Activated T-helper 2 cell treated with anti-CD3 and anti-CD28 coated beads, Interferon-gamma antibody, Interleukin-2, Interleukin-4, amounts not matched to agents 10 μg/mL and 5 μg/mL and 100 μg/mL, durations not matched to agents 14 hours and 24 hours and 36 hours (primary cell): ENCODE measurements around the gene GUCD1. TPM values are rescaled to one million over a fixed set of nuclear protein-coding genes. Genes with fewer than 3 reads are reported as not detected.
A peak's percentile ranks its signal among the peaks of the same experiment; 100 is the strongest.
"Not testable (repeated sequence)": the region's sequence is repeated elsewhere in the genome, so short reads cannot be mapped to it uniquely, and the experiment has no call there.

Experiments
- DNase-seq: peaks from one replicate; pipeline ENCODE4 v3.0.0; 2021; ENCODE audit warnings: low spot score
- H3K27ac Mint-ChIP-seq: one replicate; pipeline ENCODE4 v1.8.0; 2021; ENCODE audit warnings: mixed read lengths
- H3K27me3 Mint-ChIP-seq: one replicate; pipeline ENCODE4 v1.8.0; 2021; ENCODE audit warnings: low read depth, mixed read lengths
- H3K36me3 Mint-ChIP-seq: one replicate; pipeline ENCODE4 v1.8.0; 2021; ENCODE audit warnings: low read depth, mixed read lengths
- H3K4me1 Mint-ChIP-seq: one replicate; pipeline ENCODE4 v1.8.0; 2021; ENCODE audit warnings: low read depth, mixed read lengths
- H3K4me3 Mint-ChIP-seq: one replicate; pipeline ENCODE4 v1.8.0; 2021; ENCODE audit warnings: low read depth, mild to moderate bottlenecking, moderate library complexity, mixed read lengths
- H3K9me3 Mint-ChIP-seq: one replicate; pipeline ENCODE4 v1.8.0; 2021; ENCODE audit warnings: mixed read lengths
- intact Hi-C: fragments of 100-400 bp; cut with micrococcal nuclease; formaldehyde crosslinking; loops from one replicate; pipeline ENCODE4 v1.15.1; 2023
- total RNA-seq: library from RNA; stranded (reverse); gene quantifications from 2 replicates; pipeline ENCODE4 v1.2.3, GENCODE V29; 2022

Gene GUCD1
- total RNA-seq, 1 donor from 2014 or later, result 115 TPM

DNA sequence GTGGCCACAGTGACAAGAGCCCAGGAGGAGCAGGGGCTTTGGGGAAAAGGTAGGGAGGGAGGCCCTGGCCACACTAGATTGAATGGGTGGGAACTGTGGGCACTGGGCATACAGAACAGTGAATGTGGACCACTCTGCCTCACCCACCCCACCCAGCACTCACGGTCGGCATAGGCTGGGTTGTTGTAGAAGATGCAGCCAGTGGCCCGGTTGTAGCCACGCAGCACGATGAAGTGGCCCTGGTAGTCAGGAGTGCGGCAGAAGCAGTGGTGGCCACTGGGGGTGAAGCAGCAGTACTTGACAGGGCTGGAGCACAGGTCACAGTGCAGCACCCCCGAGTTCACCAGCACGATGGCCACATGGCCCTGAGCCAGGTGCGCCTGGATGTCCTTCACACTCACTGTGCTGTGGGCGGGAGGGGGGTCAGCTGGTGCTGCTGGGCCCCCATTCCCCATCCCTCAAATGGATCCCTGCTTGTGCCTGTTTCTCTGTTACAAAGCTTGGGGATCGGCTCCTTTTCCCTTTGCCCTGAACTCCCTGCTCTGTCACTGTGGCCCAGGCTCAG lies 11.2 kb downstream of the GUCD1 start:
- H3K9me3 Mint-ChIP-seq, result no peaks in the 10 kb centered on the region
- H3K27ac Mint-ChIP-seq, result no peak overlapping the region
- H3K4me3 Mint-ChIP-seq, result no peak overlapping the region
- DNase-seq, result no peak
- H3K36me3 Mint-ChIP-seq, result peaks cover 77% of the 10 kb centered on the region
- no peaks in the 10 kb centered on the region for H3K27me3 Mint-ChIP-seq
- H3K4me1 Mint-ChIP-seq, result no peaks in the 10 kb centered on the region
- intact Hi-C loops, result no loop called here

DNA sequence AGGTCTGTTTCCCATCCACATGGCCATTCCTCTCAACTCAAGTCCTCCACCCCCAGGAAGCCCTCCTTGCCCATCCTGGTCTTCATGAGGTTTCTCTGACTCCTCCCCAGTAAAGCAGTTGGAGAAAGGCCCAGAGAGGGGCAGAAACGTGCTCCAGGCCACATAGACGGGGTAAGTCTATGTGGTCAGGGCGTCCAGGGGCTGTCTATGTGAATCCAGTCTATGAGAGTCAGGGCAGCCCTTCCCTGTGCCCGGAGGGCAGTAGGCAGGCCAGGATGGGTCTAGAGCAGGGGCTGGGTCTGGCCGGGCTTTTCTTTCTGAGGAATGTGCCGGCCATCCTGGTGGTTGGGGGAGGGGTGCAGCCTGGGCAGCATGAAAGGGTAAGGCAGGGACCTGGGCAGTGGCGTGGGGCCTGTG lies 11.7 kb downstream of the GUCD1 start:
- Mint-ChIP-seq H3K4me3 (no peak overlapping the region), H3K36me3 (peaks cover 72% of the 10 kb centered on the region), H3K9me3 (no peaks in the 10 kb centered on the region), H3K27ac (no peak overlapping the region), H3K4me1 (no peaks in the 10 kb centered on the region), H3K27me3 (no peaks in the 10 kb centered on the region)
- intact Hi-C loops, result no loop called here
- DNase-seq, result no peak

DNA sequence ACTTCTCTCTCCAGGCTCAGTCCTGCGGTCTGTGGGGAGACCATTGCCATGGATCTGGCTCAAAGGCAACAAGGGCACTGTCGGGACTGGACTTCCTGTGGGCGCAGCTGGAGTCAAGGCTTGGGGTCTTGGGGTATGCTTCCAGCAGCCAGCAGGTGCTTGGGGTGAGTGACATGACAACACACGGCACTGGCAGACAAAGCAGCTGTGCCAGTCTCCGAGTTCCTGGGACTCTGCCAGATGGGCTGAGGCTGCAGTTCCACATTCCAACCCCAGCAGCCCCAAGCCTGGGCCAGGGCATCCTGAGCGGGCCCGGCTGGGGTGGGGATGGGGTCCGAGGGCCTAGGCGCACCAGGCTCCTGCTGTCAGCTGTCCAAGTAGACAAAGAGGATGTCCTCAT lies 12.3 kb downstream of the GUCD1 start:
- DNase-seq, result no peak
- peaks cover 69% of the 10 kb centered on the region for H3K36me3 Mint-ChIP-seq
- H3K9me3 Mint-ChIP-seq, result no peaks in the 10 kb centered on the region
- H3K4me1 Mint-ChIP-seq, result no peaks in the 10 kb centered on the region
- H3K27me3 Mint-ChIP-seq, result no peaks in the 10 kb centered on the region
- H3K27ac Mint-ChIP-seq, result no peak overlapping the region
- intact Hi-C loops, result no loop called here
- no peak overlapping the region for H3K4me3 Mint-ChIP-seq

DNA sequence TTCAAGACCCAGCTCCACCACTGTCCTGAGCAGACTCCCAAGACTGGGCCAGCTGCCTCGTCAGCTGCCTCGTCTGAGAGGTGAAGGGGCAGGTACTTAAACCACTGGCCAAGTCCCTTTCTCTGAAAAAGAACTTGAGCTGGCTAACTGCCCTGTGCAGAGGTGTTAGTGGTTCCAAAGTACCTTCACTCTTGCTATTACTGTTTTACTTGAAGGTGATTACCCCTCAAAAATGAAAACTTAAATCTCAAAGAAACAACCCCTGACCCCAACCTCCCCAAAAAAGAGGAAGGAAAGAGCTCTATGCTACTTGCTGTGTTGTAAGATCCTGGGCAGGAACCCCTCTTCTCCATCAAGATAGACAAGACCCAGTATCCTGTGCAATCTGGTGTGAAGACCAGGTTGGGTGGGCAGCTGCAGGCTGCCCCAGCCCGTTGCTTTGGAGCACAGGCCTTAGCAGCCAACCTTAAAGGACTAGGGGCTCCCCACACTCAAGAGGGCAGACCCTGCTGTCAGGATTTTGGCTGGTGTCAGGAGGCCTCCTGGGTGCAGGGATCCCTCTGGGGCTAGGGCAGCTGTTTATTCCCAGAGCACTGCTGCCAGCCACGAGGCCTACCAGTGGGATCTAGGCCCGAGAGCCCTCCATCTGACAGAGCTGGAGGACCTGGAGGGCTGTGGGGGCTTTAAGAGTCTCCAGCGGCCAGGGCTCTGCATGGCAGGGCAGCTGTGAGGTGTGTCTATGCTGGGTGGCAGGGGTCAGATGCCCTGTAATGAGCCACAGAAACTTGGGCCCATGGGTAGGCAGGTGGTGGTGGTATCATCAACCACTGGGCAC lies 13.0 kb downstream of the GUCD1 start:
- H3K27me3 Mint-ChIP-seq, result no peaks in the 10 kb centered on the region
- H3K27ac Mint-ChIP-seq, result no peak overlapping the region
- peaks cover 62% of the 10 kb centered on the region for H3K36me3 Mint-ChIP-seq
- H3K4me1 Mint-ChIP-seq, result no peaks in the 10 kb centered on the region
- intact Hi-C loops, result no loop called here
- H3K4me3 Mint-ChIP-seq, result no peak overlapping the region
- H3K9me3 Mint-ChIP-seq, result no peaks in the 10 kb centered on the region
- DNase-seq, result no peak

DNA sequence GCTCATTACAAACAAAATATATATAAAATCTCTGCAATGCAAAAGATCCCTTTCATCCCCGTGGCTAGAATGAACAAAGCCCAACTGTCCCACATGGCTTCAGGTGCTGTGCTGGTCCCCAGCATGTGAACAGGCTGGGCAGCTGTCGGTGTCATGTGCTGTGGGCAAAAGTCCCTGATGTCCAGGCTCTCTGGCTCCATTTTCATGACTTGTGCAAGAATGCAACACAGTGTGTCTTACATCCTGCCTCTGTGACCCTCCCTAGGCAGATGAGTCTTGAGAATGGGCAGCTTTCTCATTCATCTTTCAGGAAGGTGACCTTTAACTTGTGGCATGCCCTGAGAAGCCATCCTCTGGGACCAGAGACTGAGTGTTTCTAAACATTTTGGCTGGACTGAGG lies 14.5 kb downstream of the GUCD1 start:
- H3K27ac Mint-ChIP-seq, result no peak overlapping the region
- H3K27me3 Mint-ChIP-seq, result no peaks in the 10 kb centered on the region
- H3K4me3 Mint-ChIP-seq, result no peak overlapping the region
- H3K36me3 Mint-ChIP-seq, result peaks cover 52% of the 10 kb centered on the region
- no peaks in the 10 kb centered on the region for H3K9me3 Mint-ChIP-seq
- intact Hi-C loops, result no loop called here
- DNase-seq, result no peak
- H3K4me1 Mint-ChIP-seq, result no peaks in the 10 kb centered on the region

DNA sequence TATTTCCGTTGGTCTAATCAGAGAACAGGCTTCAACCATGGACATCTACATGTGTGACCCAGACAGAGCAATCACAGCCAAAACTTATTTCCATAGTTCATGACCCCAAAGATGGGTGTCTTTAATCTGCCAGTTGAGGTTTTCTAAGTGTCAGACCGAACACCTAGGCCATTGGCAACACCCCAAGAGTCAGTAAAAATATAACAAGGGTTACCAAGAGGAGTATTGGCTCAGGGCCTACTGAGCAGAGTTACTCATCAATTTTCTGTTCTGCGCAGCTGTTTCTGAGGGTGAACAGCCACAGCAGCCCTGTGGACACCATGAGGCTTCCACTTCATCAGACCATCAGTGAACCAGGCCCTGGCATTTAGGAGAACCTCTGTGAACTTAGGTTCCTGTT lies 18.8 kb downstream of the GUCD1 start:
- H3K27ac Mint-ChIP-seq, result no peak overlapping the region
- intact Hi-C loops, result no loop called here
- no peak for DNase-seq

DNA sequence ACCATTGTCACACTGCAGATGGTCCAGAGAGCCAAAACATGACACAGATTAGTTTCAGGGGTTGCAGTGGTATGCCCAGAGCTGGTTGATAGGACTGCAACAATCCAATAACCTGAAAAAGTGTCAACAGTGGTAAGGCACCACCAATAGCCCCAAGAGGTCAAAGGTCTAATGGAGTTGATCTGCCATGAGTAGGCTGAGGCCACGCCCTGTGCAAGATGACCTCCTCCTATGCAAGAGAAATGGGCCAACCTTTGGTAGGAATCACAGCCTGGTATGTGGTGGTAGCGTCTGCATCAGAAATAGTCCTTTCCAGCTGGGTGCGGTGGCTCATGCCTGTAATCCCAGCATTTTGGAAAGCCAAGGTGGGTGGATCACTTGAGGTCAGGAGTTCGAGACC lies 19.6 kb downstream of the GUCD1 start:
- Mint-ChIP-seq H3K4me1 (no peaks in the 10 kb centered on the region), H3K4me3 (no peak overlapping the region), H3K36me3 (peaks cover 9% of the 10 kb centered on the region), H3K27ac (no peak overlapping the region), H3K27me3 (peaks cover 3% of the 10 kb centered on the region), H3K9me3 (no peaks in the 10 kb centered on the region)
- DNase-seq, result no peak
- intact Hi-C loops, result no loop called here

More for the DNA sequence above, 18.8 kb downstream of the GUCD1 start:
- Mint-ChIP-seq H3K4me3 (no peak overlapping the region), H3K27me3 (peaks cover 3% of the 10 kb centered on the region), H3K36me3 (peaks cover 16% of the 10 kb centered on the region), H3K9me3 (no peaks in the 10 kb centered on the region), H3K4me1 (no peaks in the 10 kb centered on the region)

DNA sequence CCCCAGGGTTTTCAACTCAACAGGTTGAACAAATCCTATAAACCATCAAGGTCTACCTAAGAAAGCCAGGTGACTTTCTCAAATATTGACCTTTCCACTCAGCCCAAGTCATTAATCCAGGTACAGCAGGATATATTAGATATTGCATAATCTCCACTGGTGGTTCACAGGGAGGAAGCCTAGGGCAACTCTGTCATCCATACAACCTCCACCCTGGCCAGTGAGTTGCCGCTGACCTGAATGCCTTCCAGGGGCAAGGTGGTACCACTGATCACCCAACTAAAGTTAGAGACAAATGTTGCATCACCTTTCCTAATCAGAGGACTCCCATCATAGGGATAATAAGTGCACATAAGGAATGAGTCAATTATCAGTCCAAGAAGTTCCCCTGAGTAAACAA lies 22.9 kb downstream of the GUCD1 start:
- peaks cover 1% of the 10 kb centered on the region for H3K4me1 Mint-ChIP-seq
- no peak overlapping the region for H3K27ac Mint-ChIP-seq
- intact Hi-C loops, result no loop called here
- H3K4me3 Mint-ChIP-seq, result no peak overlapping the region
- peaks cover 7% of the 10 kb centered on the region for H3K27me3 Mint-ChIP-seq
- no peak for DNase-seq
- no peaks in the 10 kb centered on the region for H3K9me3 Mint-ChIP-seq
- H3K36me3 Mint-ChIP-seq, result no peaks in the 10 kb centered on the region

DNA sequence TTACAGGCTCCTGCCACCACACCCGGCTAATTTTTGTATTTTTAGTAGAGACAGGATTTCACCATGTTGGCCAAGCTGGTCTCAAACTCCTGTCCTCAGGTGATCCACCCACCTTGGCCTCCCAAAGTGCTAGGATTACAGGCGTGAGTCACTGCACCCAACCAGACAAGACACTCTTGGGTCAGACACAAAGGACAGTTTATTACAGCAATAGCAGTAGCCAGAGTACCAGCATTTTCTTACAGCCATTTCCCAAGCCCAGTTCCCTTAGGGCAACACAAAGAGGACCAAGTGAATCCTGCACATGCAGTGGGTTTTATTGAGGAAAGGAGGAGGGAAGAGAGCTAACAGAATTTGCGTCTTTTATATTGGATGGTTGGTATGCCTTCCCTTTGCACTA lies 24.0 kb downstream of the GUCD1 start:
- H3K9me3 Mint-ChIP-seq, intact Hi-C loops, H3K4me1 Mint-ChIP-seq, H3K4me3 Mint-ChIP-seq, H3K27me3 Mint-ChIP-seq, H3K27ac Mint-ChIP-seq, DNase-seq, H3K36me3 Mint-ChIP-seq: not testable (repeated sequence)

DNA sequence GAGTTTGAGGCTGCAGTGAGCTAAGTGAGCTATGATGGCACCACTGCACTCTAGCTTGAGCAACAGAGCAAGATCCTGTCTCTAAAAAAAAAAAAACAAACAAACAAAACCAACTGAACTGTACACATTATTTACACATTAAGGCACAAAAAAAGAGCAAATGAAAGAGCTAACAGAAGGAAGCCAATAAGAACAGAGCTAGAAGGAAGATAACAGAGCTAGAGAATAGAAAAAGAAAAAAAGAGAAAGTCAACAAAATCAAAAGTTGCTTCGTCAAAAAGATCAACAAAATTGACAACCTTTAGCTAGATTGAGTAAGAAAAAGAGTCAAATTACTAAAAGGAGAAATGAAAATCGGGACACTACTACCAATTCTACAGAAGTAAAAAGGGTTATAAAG lies 25.0 kb downstream of the GUCD1 start:
- Mint-ChIP-seq H3K9me3 (no peaks in the 10 kb centered on the region), H3K27ac (no peak overlapping the region), H3K4me3 (no peak overlapping the region), H3K27me3 (peaks cover 7% of the 10 kb centered on the region), H3K4me1 (peaks cover 8% of the 10 kb centered on the region), H3K36me3 (no peaks in the 10 kb centered on the region)
- intact Hi-C loops, result no loop called here
- DNase-seq, result no peak

DNA sequence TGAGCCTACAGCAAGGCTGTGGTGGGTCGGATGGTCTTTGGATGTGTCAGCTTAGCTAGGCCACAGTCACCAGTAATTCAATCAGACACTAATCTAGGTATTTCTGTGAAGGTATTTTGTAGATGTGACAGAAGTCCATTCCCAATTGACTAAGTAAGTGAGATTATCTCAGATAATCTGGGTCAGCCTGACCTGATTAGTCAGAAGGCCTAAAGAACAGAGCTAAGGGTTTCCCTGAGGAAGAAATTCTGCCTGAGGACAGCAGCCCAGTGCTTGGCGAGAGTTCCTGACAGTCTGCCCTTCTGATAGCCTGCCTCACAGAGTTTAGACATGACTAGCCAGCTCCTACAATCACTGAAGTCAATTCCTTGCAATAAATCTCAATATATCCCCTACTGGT lies 28.7 kb downstream of the GUCD1 start:
- H3K4me3 Mint-ChIP-seq, result no peak overlapping the region
- H3K27ac Mint-ChIP-seq, result no peak overlapping the region
- no peaks in the 10 kb centered on the region for H3K36me3 Mint-ChIP-seq
- no peak for DNase-seq
- H3K9me3 Mint-ChIP-seq, result no peaks in the 10 kb centered on the region
- intact Hi-C loops, result no loop called here
- peaks cover 4% of the 10 kb centered on the region for H3K27me3 Mint-ChIP-seq
- peaks cover 11% of the 10 kb centered on the region for H3K4me1 Mint-ChIP-seq

DNA sequence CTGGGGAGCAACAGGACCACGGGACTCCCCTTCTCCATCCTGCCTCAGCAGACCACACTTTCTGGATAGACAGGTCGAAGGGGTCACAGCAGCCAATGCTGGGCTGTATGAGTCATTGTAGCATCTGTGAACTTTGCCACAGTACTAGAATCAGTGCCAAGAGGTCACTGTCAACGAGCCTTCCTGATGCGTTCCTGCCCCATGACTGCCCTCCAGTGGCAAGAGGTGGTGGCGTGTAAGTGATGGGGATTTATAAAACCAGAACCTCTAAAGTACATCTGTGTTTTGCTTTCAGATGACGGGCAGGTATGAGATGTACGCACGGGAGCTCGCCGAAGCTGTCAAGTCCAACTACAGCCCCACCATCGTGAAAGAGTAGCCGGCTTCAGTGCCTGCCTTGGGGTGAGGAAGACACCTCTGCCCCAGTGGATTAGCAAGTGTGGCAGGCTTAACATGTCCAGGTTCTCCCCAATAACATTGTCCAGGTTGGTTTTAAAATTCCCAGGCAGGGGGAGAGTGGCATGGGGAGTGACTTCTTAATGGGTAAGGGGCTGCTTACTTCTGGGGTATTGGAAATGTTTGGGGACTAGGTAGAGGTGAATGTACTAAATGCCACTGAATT lies 29.4 kb downstream of the GUCD1 start:
- H3K36me3 Mint-ChIP-seq, result no peaks in the 10 kb centered on the region
- no peak overlapping the region for H3K4me3 Mint-ChIP-seq
- peak; percentile 76 for DNase-seq
- no peaks in the 10 kb centered on the region for H3K9me3 Mint-ChIP-seq
- peaks cover 4% of the 10 kb centered on the region for H3K27me3 Mint-ChIP-seq
- no peak overlapping the region for H3K27ac Mint-ChIP-seq
- peaks cover 11% of the 10 kb centered on the region for H3K4me1 Mint-ChIP-seq
- intact Hi-C loops, result loop anchor here (1.0 to 2.0 kb wide), 2 partner anchors 97 to 200 kb away; no protein-coding TSS in a partner anchor

DNA sequence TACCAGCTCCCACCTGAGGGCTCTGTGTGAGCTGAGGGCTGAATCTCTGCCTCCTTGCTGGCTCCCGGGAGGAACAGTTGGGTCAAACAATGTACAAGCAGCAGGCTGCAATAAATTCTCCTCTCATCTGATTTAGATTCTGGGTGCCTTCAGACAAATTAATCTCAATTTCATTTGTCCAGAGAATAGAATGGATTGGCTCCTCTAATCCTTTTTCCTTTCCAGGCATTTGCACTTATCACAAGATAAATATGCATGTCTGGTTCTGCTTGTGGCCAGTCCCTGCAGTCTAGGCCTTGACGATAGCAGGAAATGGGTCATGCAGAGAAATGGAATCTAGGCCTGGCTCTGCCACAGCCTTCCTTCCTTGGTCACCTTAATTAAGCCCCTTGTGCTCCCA lies 31.1 kb downstream of the GUCD1 start:
- H3K27me3 Mint-ChIP-seq, result peaks cover 2% of the 10 kb centered on the region
- intact Hi-C loops, result loop anchor here (2.0 kb wide), 1 partner anchor 95 kb away; no protein-coding TSS in a partner anchor

More for the DNA sequence above, 31.1 kb downstream of the GUCD1 start:
- no peak overlapping the region for H3K4me3 Mint-ChIP-seq
- H3K27ac Mint-ChIP-seq, result no peak overlapping the region
- H3K4me1 Mint-ChIP-seq, result peaks cover 9% of the 10 kb centered on the region
- DNase-seq, result no peak
- no peaks in the 10 kb centered on the region for H3K9me3 Mint-ChIP-seq
- no peaks in the 10 kb centered on the region for H3K36me3 Mint-ChIP-seq
